Bronchial epithelial cell (primary cell): ENCODE results near the gene MGA. TPM values are rescaled to one million over a fixed set of nuclear protein-coding genes. Genes with fewer than 3 reads are reported as not detected.

Experiments used
- DNase-seq: peaks from one replicate; pipeline ENCODE4 v3.0.0-alpha.2; 2010; ENCODE audit warnings: low read depth
- FAIRE-seq: peaks from 2 replicates; lab custom pipeline; 2011; peaks lifted over from hg19 to GRCh38; lab: Jason Lieb, UNC
- H3K27me3 ChIP-seq: 2 replicates; pipeline ENCODE4 v1.5.1; 2011; ENCODE audit warnings: low read length; ENCODE audit not compliant: control insufficient read depth, insufficient read depth
- H3K36me3 ChIP-seq: 2 replicates; pipeline ENCODE4 v1.5.1; 2011; ENCODE audit warnings: low read length; ENCODE audit not compliant: control insufficient read depth, insufficient read depth
- H3K4me3 ChIP-seq: 2 replicates; pipeline ENCODE4 v1.5.1; 2011; ENCODE audit warnings: mild to moderate bottlenecking, low read depth, low read length, control low read depth
- total RNA-seq: library from RNA; depleted of rRNA; stranded (reverse); fragments of >200 nt; gene quantifications from 2 replicates; pipeline ENCODE4 v1.2.1, GENCODE V29; 2014
- TF ChIP-seq, protein P1 (sequence below): IDR thresholded peaks from 2 replicates; pipeline ENCODE4 v1.5.1; 2011; ENCODE audit warnings: mild to moderate bottlenecking, moderate library complexity, low read length, control low read depth, inconsistent platforms; ENCODE audit not compliant: insufficient read depth, severe bottlenecking

The MGA gene
- total RNA-seq, 1 donor from 2014 or later: 24.0 TPM

DNA sequence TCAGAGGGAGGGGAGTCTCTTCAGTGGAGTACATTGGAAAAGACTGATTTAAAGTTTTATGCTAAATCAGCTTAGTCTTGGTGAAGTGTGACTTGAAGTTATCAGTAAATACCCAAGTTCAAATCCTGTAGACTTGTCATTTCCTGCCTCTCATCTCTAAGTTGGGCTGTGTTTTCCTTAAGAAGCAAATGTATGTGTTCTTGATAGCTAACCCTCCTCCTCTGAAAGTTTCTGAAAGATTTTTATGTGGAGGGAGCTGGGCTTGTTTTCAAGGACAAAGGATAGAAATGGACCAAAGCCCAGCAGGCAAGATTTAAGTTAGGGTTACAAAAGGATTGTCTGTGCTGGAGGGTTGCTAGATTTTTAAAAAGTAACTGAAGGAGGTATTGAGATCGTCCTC is 118.3 kb downstream of the MGA start:
- FAIRE-seq (no peak), DNase-seq (peak; percentile 37)
- Histone ChIP-seq H3K27me3 (no peaks in the 10 kb centered on the region), H3K36me3 (no peaks in the 10 kb centered on the region), H3K4me3 (no peak overlapping the region)
- TF ChIP-seq, protein P1, sequence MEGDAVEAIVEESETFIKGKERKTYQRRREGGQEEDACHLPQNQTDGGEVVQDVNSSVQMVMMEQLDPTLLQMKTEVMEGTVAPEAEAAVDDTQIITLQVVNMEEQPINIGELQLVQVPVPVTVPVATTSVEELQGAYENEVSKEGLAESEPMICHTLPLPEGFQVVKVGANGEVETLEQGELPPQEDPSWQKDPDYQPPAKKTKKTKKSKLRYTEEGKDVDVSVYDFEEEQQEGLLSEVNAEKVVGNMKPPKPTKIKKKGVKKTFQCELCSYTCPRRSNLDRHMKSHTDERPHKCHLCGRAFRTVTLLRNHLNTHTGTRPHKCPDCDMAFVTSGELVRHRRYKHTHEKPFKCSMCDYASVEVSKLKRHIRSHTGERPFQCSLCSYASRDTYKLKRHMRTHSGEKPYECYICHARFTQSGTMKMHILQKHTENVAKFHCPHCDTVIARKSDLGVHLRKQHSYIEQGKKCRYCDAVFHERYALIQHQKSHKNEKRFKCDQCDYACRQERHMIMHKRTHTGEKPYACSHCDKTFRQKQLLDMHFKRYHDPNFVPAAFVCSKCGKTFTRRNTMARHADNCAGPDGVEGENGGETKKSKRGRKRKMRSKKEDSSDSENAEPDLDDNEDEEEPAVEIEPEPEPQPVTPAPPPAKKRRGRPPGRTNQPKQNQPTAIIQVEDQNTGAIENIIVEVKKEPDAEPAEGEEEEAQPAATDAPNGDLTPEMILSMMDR: no peak

DNA sequence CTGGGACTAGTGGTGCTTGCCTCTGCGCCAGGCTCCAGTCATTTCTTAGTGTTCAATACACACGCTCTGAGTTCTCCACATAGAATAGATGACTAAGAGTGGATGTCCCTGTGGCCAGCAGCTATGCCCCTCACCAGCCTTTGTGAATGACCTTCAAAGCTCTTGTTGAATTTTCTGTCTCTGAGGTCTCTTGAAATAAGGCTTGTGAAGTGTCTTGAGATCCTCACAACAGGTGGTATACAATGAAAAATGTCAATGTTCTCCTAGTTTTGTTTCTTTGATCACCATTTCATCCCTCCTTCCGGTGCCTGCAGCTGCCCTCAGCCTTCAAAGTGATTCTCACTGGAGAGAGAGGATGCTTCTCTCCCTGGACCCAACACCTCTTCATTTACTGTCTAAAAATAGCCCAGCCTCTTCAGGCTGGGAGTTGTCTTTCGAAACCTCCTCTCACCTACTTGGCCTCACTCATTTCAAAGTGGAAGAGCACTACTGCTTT is 119.5 kb downstream of the MGA start:
- TF ChIP-seq, protein P1: no peak
- FAIRE-seq (no peak), DNase-seq (no peak)
- H3K27me3 ChIP-seq: no peaks in the 10 kb centered on the region
- no peak overlapping the region for H3K4me3 ChIP-seq
- H3K36me3 ChIP-seq: no peaks in the 10 kb centered on the region

- TF ChIP-seq, protein P1: no peak
- no peak for DNase-seq
- no peaks in the 10 kb centered on the region for H3K27me3 ChIP-seq
- no peak overlapping the region for H3K4me3 ChIP-seq
- no peak for FAIRE-seq
- no peaks in the 10 kb centered on the region for H3K36me3 ChIP-seq
Observed at GRCh38 chr15:41780266-41780665, 120.1 kb downstream of the MGA start.

DNA sequence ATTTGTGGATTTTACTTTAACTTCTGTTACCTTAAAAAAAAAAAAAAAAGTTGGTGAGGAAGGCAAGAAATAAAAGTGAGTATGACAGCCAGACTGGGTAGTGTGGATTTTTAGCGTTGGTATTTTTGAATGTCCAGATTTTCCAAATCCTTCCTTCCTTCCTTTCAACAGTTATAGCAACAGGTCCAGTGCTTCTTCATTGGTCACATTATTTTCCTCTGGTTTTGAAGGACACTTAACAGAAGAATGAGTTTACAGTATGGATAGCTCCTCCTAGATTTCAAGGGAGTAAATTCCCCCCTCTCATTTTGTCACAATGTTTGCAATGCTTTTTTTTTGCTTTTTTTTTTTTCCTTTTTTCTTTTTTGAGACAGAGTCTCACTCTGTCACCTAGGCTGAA is 120.5 kb downstream of the MGA start:
- H3K27me3 ChIP-seq: no peaks in the 10 kb centered on the region
- H3K4me3 ChIP-seq: no peak overlapping the region
- FAIRE-seq (no peak), DNase-seq (no peak)
- TF ChIP-seq, protein P1: no peak
- no peaks in the 10 kb centered on the region for H3K36me3 ChIP-seq

GRCh38 chr15:41782371-41783282 is 122.4 kb downstream of the MGA start:
- no peak overlapping the region for H3K4me3 ChIP-seq
- FAIRE-seq: no peak
- no peaks in the 10 kb centered on the region for H3K27me3 ChIP-seq
- TF ChIP-seq, protein P1: no peak
- no peak for DNase-seq
- no peaks in the 10 kb centered on the region for H3K36me3 ChIP-seq

- no peak overlapping the region for H3K4me3 ChIP-seq
- TF ChIP-seq, protein P1: no peak
- no peak for FAIRE-seq
Observed at GRCh38 chr15:41783296-41783695, 123.1 kb downstream of the MGA start.

More at GRCh38 chr15:41783296-41783695, 123.1 kb downstream of the MGA start:
- H3K27me3 ChIP-seq: no peaks in the 10 kb centered on the region
- no peak for DNase-seq
- no peaks in the 10 kb centered on the region for H3K36me3 ChIP-seq
